Body of pancreas (tissue), 4 donors: ENCODE data around the gene BHLHA9. TPM values are rescaled to one million over a fixed set of nuclear protein-coding genes. Genes with fewer than 3 reads are reported as not detected.
A peak's percentile ranks its signal among the peaks of the same experiment; 100 is the strongest.

Experiments used
- ATAC-seq: fragments of 150-250 bp; one replicate; pipeline ENCODE4 v1.9.1; 2016
- DNase-seq, 4 donors: peaks; one replicate each; pipeline ENCODE4 v3.0.0-alpha.2; 2019
- H3K27ac ChIP-seq, 4 donors: fragments of 200-600 bp; sonication (generic); 1 replicate in 3 of 4; 2 replicates in 1 of 4; pipeline versions ENCODE4 v1.5.1 to v1.6.1; 2016 to 2019; ENCODE audit warnings: mild to moderate bottlenecking in 1 of 4, mixed read lengths in 1 of 4, moderate library complexity in 1 of 4
- H3K27me3 ChIP-seq, 2 donors: fragments of 200-600 bp; sonication (generic); one replicate each; pipeline ENCODE4 v1.6.0; 2016; ENCODE audit warnings: mild to moderate bottlenecking in 1 of 2
- H3K36me3 ChIP-seq, 2 donors: fragments of 200-600 bp; sonication (generic); replicated peaks in 1 of 2; 2 replicates each; pipeline ENCODE4 v1.5.1; 2016; ENCODE audit warnings: low read depth in 2 of 2; ENCODE audit not compliant: insufficient read depth in 1 of 2
- H3K4me1 ChIP-seq: fragments of 200-600 bp; sonication (generic); one replicate; pipeline ENCODE4 v1.6.0; 2016
- H3K4me3 ChIP-seq, 2 donors: fragments of 200-600 bp; sonication (generic); 1 replicate in 1 of 2; 2 replicates in 1 of 2; pipeline ENCODE4 v1.5.1; 2016 to 2019
- H3K9me3 ChIP-seq, 3 donors: fragments of 200-600 bp; sonication (generic); 1 replicate in 2 of 3; 2 replicates in 1 of 3; pipeline ENCODE4 v1.5.1; 2016
- POLR2A ChIP-seq, 3 donors: fragments of 450-650 bp; IDR thresholded peaks; one replicate each; pipeline ENCODE4 v1.6.1; 2016; ENCODE audit warnings: antibody characterized with exemption in 3 of 3, mild to moderate bottlenecking in 2 of 3
- WGBS, 2 donors: methylation state at CpG; one replicate each; pipeline ENCODE4 v1.1.5; 2017; 5-methylcytosine and 5-hydroxymethylcytosine counted together
- intact Hi-C: fragments of 100-400 bp; cut with DNase I; formaldehyde crosslinking; loops from one replicate; pipeline ENCODE4 v1.15.1; 2023
- total RNA-seq, 2 donors: library from RNA; depleted of rRNA; stranded (reverse); fragments of >200 nt; gene quantifications; one replicate each; pipeline ENCODE4 v1.1.0, GENCODE V29; 2016
- TF ChIP-seq, protein P1 (sequence below), 7 experiments: fragments of 450-650 bp in 4 of 7; fragments of 200-600 bp in 3 of 7; sonication (generic) in 3 of 7; IDR thresholded peaks; one replicate each; pipeline ENCODE4 v1.5.1; 2016 to 2019; ENCODE audit warnings: antibody characterized with exemption in 7 of 7

The BHLHA9 gene
- total RNA-seq, 2 donors from 2014 or later = not detected

DNA sequence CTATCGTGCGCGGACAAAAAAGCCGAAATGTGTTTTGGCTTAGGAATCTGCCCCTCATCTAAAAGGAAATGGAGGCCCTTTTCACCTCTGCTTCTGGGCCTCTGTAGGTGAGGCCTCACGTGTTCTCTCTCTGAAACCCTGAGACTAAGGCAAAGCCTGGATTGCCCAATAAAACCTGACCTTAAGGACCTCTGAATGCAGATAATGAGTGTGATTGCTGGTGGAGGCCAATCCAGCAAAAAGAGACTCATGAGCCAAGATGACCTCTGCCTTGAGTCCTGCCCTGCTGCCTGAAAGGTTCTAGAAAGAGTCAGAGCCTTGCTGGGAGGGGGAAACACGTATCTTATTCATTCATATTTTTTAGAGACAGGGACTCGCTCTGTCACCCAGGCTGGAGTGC, 45.9 kb upstream of the BHLHA9 start:
- Histone ChIP-seq H3K4me3 (no peak overlapping the region), H3K27me3 (peaks cover 0 to 11% of the 10 kb centered on the region in 2 donors), H3K36me3 (no peaks in the 10 kb centered on the region), H3K9me3 (no peaks in the 10 kb centered on the region), H3K4me1 (peaks cover 14% of the 10 kb centered on the region), H3K27ac (no peak overlapping the region)
- intact Hi-C loops = no loop called here
- TF ChIP-seq, protein P1, sequence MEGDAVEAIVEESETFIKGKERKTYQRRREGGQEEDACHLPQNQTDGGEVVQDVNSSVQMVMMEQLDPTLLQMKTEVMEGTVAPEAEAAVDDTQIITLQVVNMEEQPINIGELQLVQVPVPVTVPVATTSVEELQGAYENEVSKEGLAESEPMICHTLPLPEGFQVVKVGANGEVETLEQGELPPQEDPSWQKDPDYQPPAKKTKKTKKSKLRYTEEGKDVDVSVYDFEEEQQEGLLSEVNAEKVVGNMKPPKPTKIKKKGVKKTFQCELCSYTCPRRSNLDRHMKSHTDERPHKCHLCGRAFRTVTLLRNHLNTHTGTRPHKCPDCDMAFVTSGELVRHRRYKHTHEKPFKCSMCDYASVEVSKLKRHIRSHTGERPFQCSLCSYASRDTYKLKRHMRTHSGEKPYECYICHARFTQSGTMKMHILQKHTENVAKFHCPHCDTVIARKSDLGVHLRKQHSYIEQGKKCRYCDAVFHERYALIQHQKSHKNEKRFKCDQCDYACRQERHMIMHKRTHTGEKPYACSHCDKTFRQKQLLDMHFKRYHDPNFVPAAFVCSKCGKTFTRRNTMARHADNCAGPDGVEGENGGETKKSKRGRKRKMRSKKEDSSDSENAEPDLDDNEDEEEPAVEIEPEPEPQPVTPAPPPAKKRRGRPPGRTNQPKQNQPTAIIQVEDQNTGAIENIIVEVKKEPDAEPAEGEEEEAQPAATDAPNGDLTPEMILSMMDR (IDR thresholded peaks at IDR 0.05) = no peak
- DNase-seq (no peak), ATAC-seq (no peak)
- 78 to 86% methylated on average over 7 of the region's 7 CpGs for WGBS, 2 donors

- Histone ChIP-seq H3K9me3 (no peaks in the 10 kb centered on the region), H3K27me3 (peaks cover 0 to 25% of the 10 kb centered on the region in 2 donors), H3K4me3 (no peak overlapping the region), H3K36me3 (no peaks in the 10 kb centered on the region), H3K4me1 (peaks cover 24% of the 10 kb centered on the region), H3K27ac (no peak overlapping the region)
- WGBS, 2 donors = 67 to 73% methylated on average over 3 of the region's 3 CpGs
- intact Hi-C loops = no loop called here
- ATAC-seq (no peak), DNase-seq (no peak)
- TF ChIP-seq, protein P1 (IDR thresholded peaks at IDR 0.05) = no peak
- TF ChIP-seq POLR2A (IDR thresholded peaks at IDR 0.05) = no peak
These were observed 43.9 kb upstream of the BHLHA9 start for GRCh38 chr17:1226308-1226707.

DNA sequence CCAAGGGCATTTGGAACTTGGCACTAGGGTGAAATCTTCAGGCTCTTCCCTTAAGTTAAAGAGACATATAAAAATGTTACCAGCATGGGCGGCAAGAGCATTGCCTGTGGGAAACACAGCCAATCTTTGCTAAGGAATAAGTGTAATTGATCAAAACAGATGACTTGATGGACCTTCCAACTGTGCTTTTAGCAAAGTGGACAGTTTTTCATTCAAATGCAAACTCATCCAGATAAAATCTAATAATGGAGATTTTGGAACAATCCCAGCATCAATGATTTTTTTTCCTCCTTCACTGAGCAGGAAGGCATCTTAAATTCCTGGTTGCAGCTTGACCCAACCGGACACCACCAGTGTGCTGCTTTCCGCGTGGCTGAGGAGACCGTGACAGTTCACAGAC, 42.9 kb upstream of the BHLHA9 start:
- DNase-seq = no peak
- peaks cover 24% of the 10 kb centered on the region for H3K4me1 ChIP-seq
- no peak overlapping the region for H3K27ac ChIP-seq

DNA sequence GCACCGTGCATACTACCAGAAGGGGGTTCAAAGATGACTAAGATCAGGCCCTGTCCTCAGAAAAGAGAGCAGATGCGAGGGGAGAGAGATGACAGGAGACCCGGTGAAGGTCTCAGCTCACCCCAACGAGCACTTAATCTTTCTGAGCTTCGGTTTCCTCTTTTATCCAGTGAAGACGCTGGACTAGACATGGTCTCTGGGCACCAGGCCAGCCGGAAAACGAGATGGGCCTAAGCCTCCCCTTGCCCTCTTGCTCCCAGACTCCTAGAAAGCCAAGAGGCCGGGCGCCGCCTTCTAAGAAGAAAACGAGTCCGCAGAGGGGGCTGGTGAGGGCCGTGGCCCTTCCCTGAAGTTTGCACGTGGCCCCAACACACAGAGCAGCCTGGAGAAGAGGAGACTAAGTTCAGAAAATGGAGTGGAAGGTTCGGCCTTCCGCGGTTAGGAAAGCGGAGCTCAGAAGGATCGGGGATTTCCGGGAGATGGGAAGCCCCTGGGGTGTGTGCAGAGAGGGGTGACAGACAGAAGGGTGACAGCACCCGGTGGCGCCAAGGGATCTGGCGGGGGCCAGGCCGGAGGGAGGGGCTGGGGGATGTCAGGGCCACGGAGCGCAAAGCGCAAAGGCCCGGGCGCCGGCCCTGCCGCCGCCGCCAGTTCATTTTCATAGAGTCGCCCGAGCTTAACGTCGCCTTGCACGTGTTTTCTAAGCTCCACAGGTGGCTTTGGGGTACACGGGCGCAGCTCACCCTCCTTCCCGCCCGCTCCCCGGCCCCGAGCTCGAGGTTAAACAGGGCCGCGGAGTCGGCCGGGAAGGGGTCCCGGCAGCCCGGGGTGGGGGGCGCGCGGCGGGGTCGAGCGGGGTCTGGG, 42.1 kb upstream of the BHLHA9 start:
- DNase-seq = peak in 3 of 4 donors; percentile 20 to 40 (median 29)
- Histone ChIP-seq H3K27ac (no peak overlapping the region), H3K4me3 (no peak overlapping the region), H3K27me3 (peaks cover 0 to 32% of the 10 kb centered on the region in 2 donors), H3K9me3 (no peaks in the 10 kb centered on the region), H3K36me3 (no peaks in the 10 kb centered on the region), H3K4me1 (peaks cover 24% of the 10 kb centered on the region)
- no peak for TF ChIP-seq POLR2A (IDR thresholded peaks at IDR 0.05)
- TF ChIP-seq, protein P1 (IDR thresholded peaks at IDR 0.05) = no peak
- intact Hi-C loops = no loop called here
- no peak for ATAC-seq
- WGBS, 2 donors = 20 to 47% methylated on average over 32 to 46 of the region's 58 CpGs

More for the DNA sequence above, 42.9 kb upstream of the BHLHA9 start:
- H3K36me3 ChIP-seq = no peaks in the 10 kb centered on the region
- ATAC-seq = no peak
- WGBS, 2 donors = 71 to 74% methylated on average over 5 of the region's 5 CpGs
- H3K4me3 ChIP-seq = no peak overlapping the region
- intact Hi-C loops = no loop called here
- no peaks in the 10 kb centered on the region for H3K9me3 ChIP-seq
- peaks cover 0 to 32% of the 10 kb centered on the region in 2 donors for H3K27me3 ChIP-seq
- TF ChIP-seq, protein P1 (IDR thresholded peaks at IDR 0.05) = no peak
- TF ChIP-seq POLR2A (IDR thresholded peaks at IDR 0.05) = no peak
